ENCODE results near the gene MED22. TPM values are rescaled to one million over a fixed set of nuclear protein-coding genes. Genes with fewer than 3 reads are reported as not detected.

Gene MED22
- polyA plus RNA-seq, 1 experiment: 28.3 TPM

DNA sequence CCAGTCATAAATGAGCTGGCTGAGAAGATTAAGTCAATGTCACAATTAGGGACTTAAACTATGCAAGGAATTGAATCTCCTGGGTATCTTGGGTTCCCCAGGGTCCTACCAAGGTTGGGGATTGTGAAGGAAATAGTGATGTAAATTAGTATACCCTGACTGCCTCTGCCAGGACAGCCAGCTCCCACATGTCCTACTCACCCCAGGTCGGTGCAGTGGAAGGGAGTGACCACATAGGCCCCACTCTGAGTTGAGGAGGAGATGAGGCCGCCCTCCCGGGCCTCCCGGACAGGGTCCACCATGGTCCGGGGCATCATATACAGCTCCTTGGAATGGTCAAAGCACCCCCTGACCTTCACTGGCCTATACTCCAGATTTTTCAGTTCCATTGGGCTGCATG, 5.6 kb upstream of the MED22 start:
- H3K36me3 ChIP-seq (ENCODE audit: control insufficient read depth, insufficient read depth, low read length): peaks cover 26% of the 10 kb centered on the region
- DNase-seq (ENCODE audit: low read depth): no peak
- CTCF ChIA-PET: interaction anchor here (1.0 kb wide), 1 partner anchor 12 kb away, joined by 3 read pairs; no protein-coding TSS in a partner anchor
- POLR2A ChIA-PET: no interaction called here
- H3K27me3 ChIP-seq (ENCODE audit: control insufficient read depth, insufficient read depth, low read length): no peaks in the 10 kb centered on the region
- TF ChIP-seq, protein P1, sequence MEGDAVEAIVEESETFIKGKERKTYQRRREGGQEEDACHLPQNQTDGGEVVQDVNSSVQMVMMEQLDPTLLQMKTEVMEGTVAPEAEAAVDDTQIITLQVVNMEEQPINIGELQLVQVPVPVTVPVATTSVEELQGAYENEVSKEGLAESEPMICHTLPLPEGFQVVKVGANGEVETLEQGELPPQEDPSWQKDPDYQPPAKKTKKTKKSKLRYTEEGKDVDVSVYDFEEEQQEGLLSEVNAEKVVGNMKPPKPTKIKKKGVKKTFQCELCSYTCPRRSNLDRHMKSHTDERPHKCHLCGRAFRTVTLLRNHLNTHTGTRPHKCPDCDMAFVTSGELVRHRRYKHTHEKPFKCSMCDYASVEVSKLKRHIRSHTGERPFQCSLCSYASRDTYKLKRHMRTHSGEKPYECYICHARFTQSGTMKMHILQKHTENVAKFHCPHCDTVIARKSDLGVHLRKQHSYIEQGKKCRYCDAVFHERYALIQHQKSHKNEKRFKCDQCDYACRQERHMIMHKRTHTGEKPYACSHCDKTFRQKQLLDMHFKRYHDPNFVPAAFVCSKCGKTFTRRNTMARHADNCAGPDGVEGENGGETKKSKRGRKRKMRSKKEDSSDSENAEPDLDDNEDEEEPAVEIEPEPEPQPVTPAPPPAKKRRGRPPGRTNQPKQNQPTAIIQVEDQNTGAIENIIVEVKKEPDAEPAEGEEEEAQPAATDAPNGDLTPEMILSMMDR (IDR thresholded peaks at IDR 0.05; ENCODE audit: insufficient read depth, low read depth, low read length): no peak
- H3K4me3 ChIP-seq (ENCODE audit: low read depth, low read length): no peak overlapping the region

DNA sequence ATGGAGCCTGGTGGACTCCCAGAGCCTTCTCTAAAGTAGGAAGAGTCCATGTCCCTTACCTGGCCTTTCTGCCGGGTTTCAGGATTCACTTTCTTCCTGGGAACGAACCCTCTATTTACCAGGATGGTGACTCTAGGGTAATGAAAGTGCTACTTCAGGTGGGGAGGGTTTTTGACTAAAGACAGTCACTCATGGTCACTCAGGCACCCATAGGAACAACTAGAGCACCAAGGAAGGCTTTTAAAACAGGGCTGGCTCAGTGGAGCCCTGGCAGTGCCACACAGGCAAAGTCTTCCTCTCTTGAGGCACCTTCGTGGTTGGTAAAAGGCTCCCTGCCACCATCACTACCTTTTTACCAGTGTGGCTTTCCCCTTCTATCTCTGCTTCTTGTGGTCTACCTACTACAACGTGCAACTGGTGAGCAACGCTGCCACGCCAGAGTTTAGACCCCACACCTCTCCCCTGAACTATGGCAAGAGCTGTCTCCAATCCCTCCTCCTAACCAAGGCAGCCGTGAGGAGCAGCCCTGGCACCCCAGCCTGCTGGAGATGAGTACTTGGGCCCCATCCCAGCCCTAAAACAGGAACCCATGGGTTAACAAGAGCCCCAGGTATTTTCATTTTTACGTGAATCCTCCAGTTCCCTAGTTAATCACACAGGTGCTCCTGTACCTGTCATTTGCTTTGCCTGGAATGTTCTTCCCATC, 4.9 kb upstream of the MED22 start:
- POLR2A ChIA-PET: no interaction called here
- TF ChIP-seq, protein P1 (IDR thresholded peaks at IDR 0.05; ENCODE audit: insufficient read depth, low read depth, low read length): no peak
- DNase-seq (ENCODE audit: low read depth): no peak
- Histone ChIP-seq H3K36me3 (ENCODE audit: control insufficient read depth, insufficient read depth, low read length) (peaks cover 26% of the 10 kb centered on the region), H3K4me3 (ENCODE audit: low read depth, low read length) (no peak overlapping the region), H3K27me3 (ENCODE audit: control insufficient read depth, insufficient read depth, low read length) (no peaks in the 10 kb centered on the region)
- CTCF ChIA-PET: interaction anchor here (1.0 to 1.3 kb wide), 2 partner anchors 20 to 172 kb away, joined by 3 to 7 read pairs; no protein-coding TSS in a partner anchor

DNA sequence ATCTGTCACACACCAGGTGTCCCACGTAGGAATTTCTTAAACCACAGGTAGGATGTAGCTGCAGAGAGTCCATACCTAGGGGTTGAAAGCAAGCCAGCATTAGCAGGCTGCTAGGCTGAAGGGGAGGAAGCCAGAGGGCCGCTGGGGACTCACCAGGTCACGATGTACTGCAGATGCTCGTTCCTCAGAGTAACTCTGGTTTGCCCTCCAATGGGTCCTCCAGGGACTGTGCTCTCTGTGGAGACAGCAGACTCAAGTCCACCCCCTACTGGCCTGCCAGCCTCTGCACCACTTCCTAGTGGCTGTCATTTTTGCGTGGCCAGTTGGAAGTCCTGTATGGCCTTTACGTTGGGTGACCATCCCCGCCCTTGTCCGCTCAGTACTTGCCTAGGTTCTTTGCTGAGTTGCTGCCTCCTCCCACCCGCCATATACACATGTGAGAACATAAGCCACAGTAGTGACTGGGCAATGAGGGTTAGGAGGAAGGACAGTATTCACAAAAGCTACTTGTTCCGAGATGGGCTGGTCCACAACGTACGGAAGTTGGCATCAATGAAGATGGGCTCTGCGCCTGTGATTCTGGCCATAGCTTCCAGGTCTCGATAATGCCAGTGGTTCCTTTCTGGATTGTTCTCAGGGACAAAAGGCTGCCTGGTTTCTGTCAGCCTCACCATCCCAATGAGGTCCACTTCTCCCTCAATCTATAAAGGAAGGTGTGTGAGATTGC, 4.1 kb upstream of the MED22 start:
- Histone ChIP-seq H3K36me3 (ENCODE audit: control insufficient read depth, insufficient read depth, low read length) (peaks cover 26% of the 10 kb centered on the region), H3K4me3 (ENCODE audit: low read depth, low read length) (no peak overlapping the region), H3K27me3 (ENCODE audit: control insufficient read depth, insufficient read depth, low read length) (no peaks in the 10 kb centered on the region)
- TF ChIP-seq, protein P1 (IDR thresholded peaks at IDR 0.05; ENCODE audit: insufficient read depth, low read depth, low read length): peak; percentile 71
- POLR2A ChIA-PET: no interaction called here
- CTCF ChIA-PET: interaction anchor here (0.5 to 1.3 kb wide), 6 partner anchors 9 to 171 kb away, joined by 3 to 7 read pairs (median 4); no protein-coding TSS in a partner anchor
- no peak for DNase-seq (ENCODE audit: low read depth)

DNA sequence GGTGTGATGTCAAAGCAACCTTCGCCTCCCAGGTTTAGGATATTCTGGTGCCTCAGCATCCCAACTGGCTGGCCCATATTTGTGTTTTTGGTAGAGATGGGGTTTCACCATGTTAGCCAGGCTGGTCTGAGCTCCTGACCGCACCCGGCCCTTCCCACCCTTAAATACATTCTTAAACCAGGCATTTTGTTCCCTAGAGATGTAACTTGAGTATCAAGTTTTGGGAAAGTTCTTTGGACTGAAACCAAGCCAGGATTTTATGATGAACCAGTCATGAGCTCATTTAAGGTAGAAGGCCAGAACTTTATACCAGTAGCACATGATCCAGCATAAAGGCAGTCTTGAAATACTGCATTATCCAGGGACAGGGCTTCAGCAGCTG, 3.6 kb upstream of the MED22 start:
- no peak for DNase-seq (ENCODE audit: low read depth)
- Histone ChIP-seq H3K4me3 (ENCODE audit: low read depth, low read length) (no peak overlapping the region), H3K27me3 (ENCODE audit: control insufficient read depth, insufficient read depth, low read length) (no peaks in the 10 kb centered on the region), H3K36me3 (ENCODE audit: control insufficient read depth, insufficient read depth, low read length) (peaks cover 26% of the 10 kb centered on the region)
- TF ChIP-seq, protein P1 (IDR thresholded peaks at IDR 0.05; ENCODE audit: insufficient read depth, low read depth, low read length): no peak
- ChIA-PET POLR2A (no interaction called here), CTCF (interaction anchor here (1.0 to 1.3 kb wide), 4 partner anchors 9 to 171 kb away, joined by 3 to 4 read pairs (median 3); no protein-coding TSS in a partner anchor)

DNA sequence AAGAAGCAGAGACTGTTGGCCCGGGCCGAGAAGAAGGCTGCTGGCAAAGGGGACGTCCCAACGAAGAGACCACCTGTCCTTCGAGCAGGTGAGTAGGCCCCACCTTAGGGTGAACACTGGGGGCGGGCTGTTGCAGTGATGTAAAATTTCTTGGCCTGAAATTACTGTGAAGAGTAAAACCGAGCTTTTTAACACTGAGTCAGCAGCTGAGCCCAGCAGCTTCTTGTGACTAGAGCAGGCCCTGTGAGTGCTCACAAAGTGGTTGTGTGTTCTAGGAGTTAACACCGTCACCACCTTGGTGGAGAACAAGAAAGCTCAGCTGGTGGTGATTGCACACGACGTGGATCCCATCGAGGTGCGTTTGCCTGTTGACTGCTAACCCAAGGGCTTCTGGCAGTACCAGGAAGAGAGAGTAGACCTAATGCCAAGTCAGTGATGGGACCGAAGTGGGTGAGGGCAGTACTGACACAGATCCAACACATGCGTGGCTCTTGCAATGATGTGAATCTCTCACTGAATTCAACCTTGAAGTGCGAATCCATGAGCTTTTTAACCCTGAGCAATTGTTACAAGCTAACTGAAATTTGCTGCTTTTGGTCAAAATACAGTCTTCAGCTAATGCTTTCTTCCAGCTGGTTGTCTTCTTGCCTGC, 2.2 kb upstream of the MED22 start:
- no peak overlapping the region for H3K4me3 ChIP-seq (ENCODE audit: low read depth, low read length)
- no peak for DNase-seq (ENCODE audit: low read depth)
- TF ChIP-seq, protein P1 (IDR thresholded peaks at IDR 0.05; ENCODE audit: insufficient read depth, low read depth, low read length): no peak
- ChIA-PET POLR2A (no interaction called here), CTCF (interaction anchor here (0.8 to 1.2 kb wide), 3 partner anchors 24 to 136 kb away, joined by 3 read pairs; no protein-coding TSS in a partner anchor)
- peaks cover 34% of the 10 kb centered on the region for H3K36me3 ChIP-seq (ENCODE audit: control insufficient read depth, insufficient read depth, low read length)
- H3K27me3 ChIP-seq (ENCODE audit: control insufficient read depth, insufficient read depth, low read length): no peaks in the 10 kb centered on the region
